HG03064 (cell line): ENCODE data around the gene FUZ.

Experiments
- ATAC-seq: cut with Tn5 transposase; IDR thresholded peaks from one replicate; pipeline ENCODE4 v1.9.1; 2021; ENCODE audit warnings: low read depth; ENCODE audit not compliant: unreplicated experiment

Gene FUZ

GRCh38 chr19:49761249-49761624 lies 51.9 kb downstream of the FUZ start:
- ATAC-seq = no peak

- ATAC-seq = no peak
Observed at GRCh38 chr19:49758292-49758691, 54.8 kb downstream of the FUZ start.
